Psoas muscle (tissue), 8 donors: Measurements from ENCODE around the gene CREB1. TPM values are rescaled to one million over a fixed set of nuclear protein-coding genes. Genes with fewer than 3 reads are reported as not detected.

ENCODE experiments used
- ATAC-seq, 4 donors: fragments of 200-7000 bp; cut with Tn5 transposase; one replicate each; pipeline ENCODE4 v1.9.1; 2020; ENCODE audit warnings: moderate library complexity in 3 of 4, mild to moderate bottlenecking in 2 of 4
- DNase-seq, 2 donors: peaks; one replicate each; pipeline ENCODE4 v3.0.0-alpha.2; 2020
- H3K27ac ChIP-seq: fragments of 200-600 bp; one replicate; pipeline ENCODE4 v1.8.0; 2022
- H3K27me3 ChIP-seq, 3 donors: fragments of 200-600 bp in 1 of 3; one replicate each; pipeline versions ENCODE4 v1.6.1 to v1.8.0; 2013 to 2022; ENCODE audit warnings: low read length in 2 of 3, mild to moderate bottlenecking in 2 of 3, moderate library complexity in 1 of 3; ENCODE audit not compliant: insufficient read depth in 3 of 3
- H3K36me3 ChIP-seq, 2 donors: fragments of 200-600 bp in 1 of 2; one replicate each; pipeline versions ENCODE4 v1.6.1 to v1.8.0; 2013 to 2022; ENCODE audit warnings: low read depth in 1 of 2, mild to moderate bottlenecking in 1 of 2, moderate library complexity in 1 of 2; ENCODE audit not compliant: insufficient read depth in 1 of 2
- H3K4me1 ChIP-seq: fragments of 200-600 bp; one replicate; pipeline ENCODE4 v1.8.0; 2022
- H3K4me3 ChIP-seq: fragments of 200-600 bp; one replicate; pipeline ENCODE4 v1.8.0; 2022; ENCODE audit warnings: mild to moderate bottlenecking
- H3K9me3 ChIP-seq: fragments of 200-600 bp; one replicate; pipeline ENCODE4 v1.8.0; 2022
- WGBS, 3 donors: extraction: QIAGEN DNeasy Blood & Tissue Kit; methylation state at CpG; one replicate each; pipeline versions ENCODE4 v1.1.6 to v1.1.7; 2013; 5-methylcytosine and 5-hydroxymethylcytosine counted together
- intact Hi-C, 2 donors: fragments of 100-400 bp; cut with DNase I; formaldehyde crosslinking; loops; one replicate each; pipeline versions ENCODE4 v1.11.0 to v1.14.2; 2022
- polyA plus RNA-seq, 3 donors: library from polyadenylated mRNA; stranded (reverse); fragments of 200-250 nt; gene quantifications; one replicate each; pipeline ENCODE4 v1.2.3, GENCODE V29; 2013
- total RNA-seq, 4 donors: library from RNA; stranded (reverse); fragmentation: NEBNext Ultra II Directional in 2 of 4; extraction: Animal tissue kit (Norgen Biotek cat#: 25700) in 2 of 4; gene quantifications; one replicate each; pipeline versions ENCODE4 v1.2.1 to v1.2.4, GENCODE V29; 2021 to 2023
- TF ChIP-seq, protein P1 (sequence below): fragments of 200-600 bp; IDR thresholded peaks from one replicate; pipeline ENCODE4 v1.8.0; 2022; ENCODE audit warnings: antibody characterized with exemption
- donor health status: healthy with polysubstance abuse.
- donor health status: DM: no; HTN: no; CAD: no; lungs with moderate emphysema.
- donor health status: Bipolar disorder and iron deficiency.
- donor health status: healthy.
- donor health status: DM: yes; HTN: yes; CAD: no.
- donor health status: DM: no; HTN: no; CAD: no.
- donor health status: DM: no; HTN: no; CAD: no.
- donor health status: DM: yes; HTN: yes; CAD: no.

The CREB1 gene
- total and polyA plus RNA-seq, 7 donors, result 3.5 to 27.9 (median 18.4) TPM

DNA sequence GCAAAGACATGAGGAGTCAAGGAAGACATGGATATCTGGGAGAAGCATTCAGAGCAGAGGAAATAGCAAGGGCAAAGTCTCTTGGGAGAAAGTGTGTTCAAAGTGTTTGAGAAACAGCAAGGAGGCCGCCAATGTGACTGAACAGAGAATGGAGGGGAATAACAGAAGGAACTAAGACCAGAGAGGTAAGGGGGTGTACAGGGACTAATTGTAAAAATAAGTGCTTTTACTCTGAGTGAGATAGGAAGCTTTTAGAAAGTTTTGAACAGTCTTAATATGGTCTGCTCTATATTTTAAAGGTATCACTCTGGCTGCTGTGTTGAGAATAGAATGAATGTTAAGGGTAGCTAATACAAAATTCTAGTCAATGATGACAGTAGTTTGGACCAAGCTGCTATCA, 6.8 kb upstream of the CREB1 start:
- Histone ChIP-seq H3K27ac (no peak overlapping the region), H3K36me3 (no peaks in the 10 kb centered on the region), H3K4me3 (no peak overlapping the region), H3K9me3 (no peaks in the 10 kb centered on the region), H3K27me3 (no peaks in the 10 kb centered on the region), H3K4me1 (no peaks in the 10 kb centered on the region)
- intact Hi-C loops, result no loop called here
- 78 to 92% (median 88%) methylated on average over 1 of the region's 1 CpG for WGBS, 3 donors
- no peak for ATAC-seq
- TF ChIP-seq, protein P1, sequence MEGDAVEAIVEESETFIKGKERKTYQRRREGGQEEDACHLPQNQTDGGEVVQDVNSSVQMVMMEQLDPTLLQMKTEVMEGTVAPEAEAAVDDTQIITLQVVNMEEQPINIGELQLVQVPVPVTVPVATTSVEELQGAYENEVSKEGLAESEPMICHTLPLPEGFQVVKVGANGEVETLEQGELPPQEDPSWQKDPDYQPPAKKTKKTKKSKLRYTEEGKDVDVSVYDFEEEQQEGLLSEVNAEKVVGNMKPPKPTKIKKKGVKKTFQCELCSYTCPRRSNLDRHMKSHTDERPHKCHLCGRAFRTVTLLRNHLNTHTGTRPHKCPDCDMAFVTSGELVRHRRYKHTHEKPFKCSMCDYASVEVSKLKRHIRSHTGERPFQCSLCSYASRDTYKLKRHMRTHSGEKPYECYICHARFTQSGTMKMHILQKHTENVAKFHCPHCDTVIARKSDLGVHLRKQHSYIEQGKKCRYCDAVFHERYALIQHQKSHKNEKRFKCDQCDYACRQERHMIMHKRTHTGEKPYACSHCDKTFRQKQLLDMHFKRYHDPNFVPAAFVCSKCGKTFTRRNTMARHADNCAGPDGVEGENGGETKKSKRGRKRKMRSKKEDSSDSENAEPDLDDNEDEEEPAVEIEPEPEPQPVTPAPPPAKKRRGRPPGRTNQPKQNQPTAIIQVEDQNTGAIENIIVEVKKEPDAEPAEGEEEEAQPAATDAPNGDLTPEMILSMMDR, result no peak
- no peak for DNase-seq

DNA sequence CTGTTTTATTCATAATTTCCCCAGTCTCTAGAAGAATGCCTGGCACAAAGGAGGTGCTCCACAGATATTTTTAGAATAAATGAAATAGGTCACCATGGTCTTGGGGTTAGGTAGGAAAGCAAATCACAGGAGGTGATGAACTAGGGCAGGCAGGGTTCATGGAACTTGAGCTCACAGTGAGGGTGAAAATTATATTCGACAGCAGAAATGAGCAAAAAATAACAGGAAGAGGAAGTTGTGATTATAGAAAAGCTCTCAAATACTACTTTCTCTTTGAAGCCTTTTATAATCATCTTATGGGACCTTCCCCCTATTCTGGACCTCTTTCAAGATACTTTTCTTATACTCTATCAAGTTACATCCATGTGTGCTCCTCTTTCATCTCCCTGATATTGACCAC, 4.5 kb upstream of the CREB1 start:
- Histone ChIP-seq H3K27me3 (no peaks in the 10 kb centered on the region), H3K27ac (no peak overlapping the region)
- WGBS, 3 donors, result 11 to 32% (median 16%) methylated on average over 1 of the region's 1 CpG

DNA sequence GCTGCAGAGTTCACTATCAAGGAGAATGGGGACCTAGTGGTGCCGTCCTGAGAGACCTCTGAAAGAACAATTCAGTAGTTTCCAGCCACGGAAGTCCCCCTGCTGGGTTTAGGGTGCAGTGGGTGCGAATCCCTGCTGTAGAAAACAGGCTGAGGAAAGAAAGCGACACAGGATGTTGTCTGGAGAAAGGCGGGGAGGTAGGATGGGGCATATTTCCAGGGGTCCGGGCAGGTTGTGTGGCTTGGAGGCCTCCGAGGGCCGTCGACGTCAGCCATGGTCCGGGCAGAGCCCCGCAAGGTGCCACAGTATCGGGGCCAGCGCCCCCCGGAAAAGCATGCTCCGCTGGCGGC, 807 bp upstream of the CREB1 start:
- no peaks in the 10 kb centered on the region for H3K27me3 ChIP-seq
- WGBS, 3 donors, result 5 to 24% (median 8%) methylated on average over 6 to 17 of the region's 17 CpGs
- peaks cover 23% of the 10 kb centered on the region for H3K4me1 ChIP-seq
- no peaks in the 10 kb centered on the region for H3K9me3 ChIP-seq
- no peaks in the 10 kb centered on the region for H3K36me3 ChIP-seq
- DNase-seq, result peak in 1 of 2 donors; percentile 62
- peak overlapping the region; percentile 92 for H3K27ac ChIP-seq
- intact Hi-C loops, result loop anchor here in 1 of 2 donors (2.0 kb wide), 1 partner anchor 98 kb away; no protein-coding TSS in a partner anchor
- H3K4me3 ChIP-seq, result peak overlapping the region; percentile 89
- peak; percentile 0 to 13 (median 5) for ATAC-seq
- TF ChIP-seq, protein P1, result no peak

More for the DNA sequence above, 4.5 kb upstream of the CREB1 start:
- DNase-seq (no peak), ATAC-seq (no peak)
- no peaks in the 10 kb centered on the region for H3K4me1 ChIP-seq
- H3K9me3 ChIP-seq, result no peaks in the 10 kb centered on the region
- no peaks in the 10 kb centered on the region for H3K36me3 ChIP-seq
- intact Hi-C loops, result no loop called here
- H3K4me3 ChIP-seq, result no peak overlapping the region
- TF ChIP-seq, protein P1, result no peak

DNA sequence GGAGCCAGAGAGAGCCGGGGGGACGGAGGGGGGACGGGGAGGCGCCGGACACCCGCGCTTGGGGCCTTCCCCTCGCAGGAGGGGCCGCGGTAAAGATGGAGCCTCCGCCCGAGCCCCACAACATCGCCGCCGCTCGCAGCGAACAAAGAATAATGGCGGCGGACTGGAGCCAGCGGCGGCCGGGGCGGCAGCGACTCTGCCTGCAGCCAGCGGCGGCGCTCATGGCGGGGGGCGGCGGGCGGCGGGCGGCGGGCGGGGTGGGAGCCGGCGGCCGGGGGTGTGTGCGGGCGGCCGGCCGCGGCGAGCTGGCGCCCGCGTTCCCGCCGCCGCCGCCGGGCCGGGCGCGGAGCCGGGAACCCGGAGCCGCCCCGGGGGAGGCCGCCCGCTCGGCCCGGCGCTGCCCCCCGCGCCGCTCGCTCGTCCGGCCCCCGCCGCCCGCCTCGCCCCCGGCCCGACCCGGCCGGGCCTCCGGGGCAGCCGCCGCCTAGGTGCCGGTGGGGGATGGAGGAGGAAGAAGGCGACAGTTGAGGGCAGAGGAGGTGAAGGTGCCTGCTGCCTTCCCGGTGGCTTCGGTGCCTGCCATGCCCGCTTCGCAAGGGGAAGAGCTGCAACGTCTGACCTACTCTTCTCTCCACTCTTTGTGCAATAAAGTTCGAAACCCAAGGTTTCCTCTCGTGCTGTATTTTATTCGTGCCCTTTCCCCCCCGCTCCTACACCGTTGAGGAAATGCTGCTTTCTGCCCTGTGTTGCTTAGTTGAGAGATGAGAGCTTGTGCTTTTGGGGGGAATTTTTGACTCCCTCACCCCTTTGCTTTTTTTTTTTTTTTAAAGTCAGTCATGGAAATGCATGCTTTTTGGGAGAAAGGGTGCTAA, 634 bp downstream of the CREB1 start:
- Histone ChIP-seq H3K9me3 (no peaks in the 10 kb centered on the region), H3K27me3 (no peaks in the 10 kb centered on the region), H3K27ac (peak overlapping the region; percentile 92), H3K36me3 (no peaks in the 10 kb centered on the region), H3K4me1 (peaks cover 36% of the 10 kb centered on the region), H3K4me3 (peak overlapping the region; percentile 89)
- TF ChIP-seq, protein P1, result no peak
- WGBS, 3 donors, result 1% methylated on average over 35 to 93 of the region's 93 CpGs
- intact Hi-C loops, result loop anchor here in 1 of 2 donors (1.0 to 5.0 kb wide), 3 partner anchors 37 to 182 kb away; partner anchors contain the start of gene CCNYL1
- ATAC-seq, result no peak
- DNase-seq, result peak; percentile 39 to 74
